ENCODE measurements around the gene RGPD4.

The RGPD4 gene

DNA sequence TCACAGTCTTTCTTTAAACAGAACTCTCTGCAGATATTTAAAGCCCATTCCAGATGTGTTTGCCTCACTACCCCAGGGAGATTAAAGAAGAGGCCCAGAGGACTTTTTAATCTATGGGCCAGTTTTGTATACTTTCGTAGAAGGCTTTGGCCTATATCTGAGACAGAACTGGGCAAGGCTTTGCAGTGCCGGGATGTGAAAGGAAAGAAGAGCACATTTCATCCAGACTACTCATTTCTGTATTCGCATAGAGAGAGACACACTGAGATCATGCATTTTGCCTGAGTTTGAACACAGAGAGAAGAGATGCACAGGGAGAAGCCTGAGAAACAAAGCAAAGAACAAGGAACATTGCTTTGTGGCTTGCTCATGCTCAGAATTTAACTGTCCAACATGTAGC lies 104.7 kb downstream of the RGPD4 start:
- DNase-seq (ENCODE audit: low spot score): no peak

DNA sequence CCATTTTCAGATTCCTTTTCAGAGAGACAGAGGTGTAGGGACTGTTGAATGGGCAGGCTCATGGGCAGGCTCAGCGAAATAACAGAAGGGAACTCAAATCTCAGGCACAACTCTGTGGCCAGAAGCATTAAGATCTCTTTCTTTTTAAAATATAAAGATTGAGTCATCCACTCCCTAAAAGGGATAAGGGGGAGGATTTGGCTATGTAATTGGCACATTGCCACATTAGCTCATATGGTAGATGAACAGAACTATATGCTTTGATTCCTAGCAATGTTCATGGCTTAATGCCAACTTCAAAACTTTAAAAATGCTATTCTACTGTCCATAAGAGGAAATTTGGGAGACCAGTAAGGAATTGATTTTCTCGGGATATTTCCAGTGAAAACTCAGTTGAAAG lies 105.8 kb downstream of the RGPD4 start:
- no peak for DNase-seq (ENCODE audit: low spot score)

- DNase-seq (ENCODE audit: low spot score): peak; percentile 6
Measured at GRCh38 chr2:107932979-107933378, 106.3 kb downstream of the RGPD4 start.

- peak; percentile 41 for DNase-seq (ENCODE audit: low spot score)
Measured at GRCh38 chr2:107936433-107937359, 110.0 kb downstream of the RGPD4 start.

Data from NAMALWA (cell line).